G401 (cell line): ENCODE measurements around the gene TIAM1. TPM values are rescaled to one million over a fixed set of nuclear protein-coding genes. Genes with fewer than 3 reads are reported as not detected.

Experiments
- DNase-seq: peaks from one replicate; pipeline ENCODE4 v3.0.0-alpha.2; 2015; ENCODE audit warnings: low spot score
- in situ Hi-C: cut with HindIII; loops from 2 replicates; pipeline ENCODE4 v1.10.0; 2016; ENCODE audit warnings: low sequenced_read_pairs, mixed read lengths
- total RNA-seq: library from RNA; depleted of rRNA; stranded (reverse); fragments of >200 nt; shearing (Covaris generic); gene quantifications from 2 replicates; pipeline ENCODE4 v1.2.3, GENCODE V29; 2014

Gene TIAM1
- total RNA-seq, 1 experiment from 2014 or later = 0.03 TPM

GRCh38 chr21:31159808-31160207 is 184.3 kb downstream of the TIAM1 start:
- in situ Hi-C loops = no loop called here
- no peak for DNase-seq

DNA sequence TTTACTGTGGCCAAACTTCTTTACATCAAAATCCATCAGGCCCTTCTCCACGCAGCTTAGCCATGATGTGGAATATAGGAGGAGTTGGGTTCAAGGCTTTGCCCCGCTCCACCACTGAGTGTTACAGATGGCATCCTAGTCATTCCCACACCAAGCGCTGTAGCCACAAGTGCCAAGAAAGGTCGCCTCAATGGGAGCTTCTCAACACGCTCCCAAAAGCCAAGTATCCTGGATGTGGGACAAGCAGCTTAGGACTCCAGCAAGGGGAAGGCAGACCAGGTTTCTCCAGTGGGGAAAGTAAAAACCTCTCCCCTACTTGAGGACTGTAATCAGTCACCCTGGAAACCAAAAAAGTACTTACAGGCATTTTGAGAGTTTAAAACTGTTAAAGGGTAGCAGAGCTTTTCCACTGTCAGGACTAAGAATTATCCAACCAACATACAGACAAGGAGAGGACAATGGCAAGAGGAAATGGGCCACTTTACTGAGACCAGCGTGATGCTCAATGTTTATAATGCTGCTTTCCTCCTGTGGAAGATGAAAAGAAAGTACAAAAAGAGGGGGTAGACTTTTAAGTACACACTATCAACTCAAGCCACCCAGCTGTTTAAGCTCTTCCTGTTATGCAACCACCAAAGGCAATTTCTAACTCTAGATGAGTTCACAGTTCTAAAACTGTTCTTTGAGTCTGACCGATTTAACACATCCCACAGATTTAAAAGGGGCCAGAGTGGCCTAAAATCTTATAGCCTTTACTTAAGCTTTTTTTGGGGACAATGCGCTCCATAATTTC is 185.1 kb downstream of the TIAM1 start:
- DNase-seq = no peak
- in situ Hi-C loops = no loop called here

DNA sequence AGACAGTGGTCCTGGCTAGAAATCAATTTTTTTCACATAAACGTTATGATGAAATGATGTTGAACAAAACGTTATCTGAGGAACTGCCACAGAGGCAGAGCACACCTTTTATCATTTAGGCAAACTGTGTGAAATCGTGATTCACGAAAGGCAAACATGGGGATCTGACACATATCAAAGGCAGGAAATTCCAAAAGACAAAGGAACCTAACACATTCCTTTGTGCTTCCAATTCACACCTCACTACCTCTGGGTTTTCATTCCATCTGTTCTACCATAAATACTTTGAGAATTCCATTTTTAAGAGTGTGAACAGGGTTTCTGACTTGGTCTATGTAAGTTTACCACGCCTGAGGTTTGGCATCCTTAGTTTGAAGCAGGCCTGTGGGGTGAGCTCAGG is 186.3 kb downstream of the TIAM1 start:
- in situ Hi-C loops = no loop called here
- DNase-seq = no peak

GRCh38 chr21:31156662-31157061 is 187.4 kb downstream of the TIAM1 start:
- in situ Hi-C loops = no loop called here
- no peak for DNase-seq

DNA sequence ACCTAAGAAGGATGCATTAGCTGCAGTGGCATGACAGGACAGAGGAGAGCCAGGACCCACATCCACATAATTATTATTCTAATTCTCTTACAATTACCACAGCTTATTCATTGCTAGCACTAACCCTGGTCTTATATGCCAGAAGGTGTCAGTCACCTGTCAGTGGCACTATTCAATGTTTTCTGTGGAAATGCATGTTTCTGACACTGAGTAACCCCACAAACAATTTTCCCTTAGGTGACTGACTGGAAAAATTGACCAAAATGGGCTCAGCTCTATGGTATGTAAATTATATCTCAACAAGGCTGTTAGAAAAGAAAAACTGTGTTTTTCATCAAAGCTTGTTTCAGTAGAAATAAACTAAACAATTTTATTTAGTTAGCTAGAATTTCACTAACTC is 187.9 kb downstream of the TIAM1 start:
- in situ Hi-C loops = no loop called here
- DNase-seq = no peak

DNA sequence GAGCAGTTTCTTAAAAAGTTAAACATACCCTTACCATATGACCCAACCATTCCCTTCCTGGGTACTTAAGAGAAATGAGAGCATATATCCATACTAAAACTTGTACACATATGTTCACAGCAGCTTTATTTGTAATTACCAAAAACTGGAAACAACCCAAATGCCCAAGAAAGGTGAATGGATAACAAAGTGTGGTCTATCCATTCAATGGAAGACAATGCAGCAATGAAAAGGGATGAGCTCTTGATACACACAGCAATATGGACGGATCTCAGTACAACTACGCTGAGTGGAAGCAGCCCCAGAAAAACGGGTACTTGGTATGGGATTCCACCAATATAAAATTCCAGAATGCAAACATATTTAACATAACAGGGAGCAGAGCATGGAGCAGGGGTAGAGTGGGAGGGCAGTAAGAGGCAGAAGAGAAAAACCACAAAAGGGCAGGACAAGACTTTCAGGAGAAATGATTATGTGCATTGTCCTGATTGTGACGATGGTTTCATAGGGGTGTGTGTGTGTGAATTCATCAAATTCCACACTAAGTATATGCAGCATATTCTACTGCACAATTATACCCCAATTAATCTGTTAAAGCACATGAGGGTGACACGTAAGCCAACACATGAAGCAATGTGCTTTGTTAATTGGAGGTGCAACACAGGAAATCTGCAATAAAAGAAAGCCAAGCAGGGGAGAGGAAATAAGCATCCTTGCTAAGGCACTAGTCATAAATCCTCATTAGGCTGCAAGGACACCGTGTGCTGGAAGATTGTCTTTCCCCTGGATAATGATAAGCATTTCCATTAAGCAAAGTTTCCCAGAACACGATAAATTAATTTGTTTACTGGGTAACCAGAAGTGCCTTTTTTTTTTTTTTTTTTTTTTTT is 192.7 kb downstream of the TIAM1 start:
- in situ Hi-C loops = no loop called here
- no peak for DNase-seq

- DNase-seq = no peak
- in situ Hi-C loops = no loop called here
Observed at GRCh38 chr21:31145274-31145673, 198.8 kb downstream of the TIAM1 start.

DNA sequence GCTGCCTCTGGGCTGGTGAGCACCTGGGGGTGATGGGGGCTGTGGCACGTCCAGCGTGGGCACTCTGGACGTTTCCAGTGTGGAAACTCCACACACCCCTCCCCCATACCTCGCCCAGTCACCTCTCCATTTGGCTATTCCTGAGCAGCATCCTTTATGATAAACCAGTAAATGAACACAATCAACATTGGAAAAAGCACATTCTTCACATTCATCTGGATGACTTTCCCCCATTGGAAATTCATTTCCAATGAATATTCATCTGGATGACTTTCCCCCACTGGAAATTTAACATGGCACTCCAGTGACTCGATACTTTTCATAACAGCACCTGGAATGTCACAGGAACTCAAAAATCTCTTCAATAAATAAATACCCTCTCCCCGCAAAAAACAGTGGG is 201.0 kb downstream of the TIAM1 start:
- no peak for DNase-seq
- in situ Hi-C loops = no loop called here

DNA sequence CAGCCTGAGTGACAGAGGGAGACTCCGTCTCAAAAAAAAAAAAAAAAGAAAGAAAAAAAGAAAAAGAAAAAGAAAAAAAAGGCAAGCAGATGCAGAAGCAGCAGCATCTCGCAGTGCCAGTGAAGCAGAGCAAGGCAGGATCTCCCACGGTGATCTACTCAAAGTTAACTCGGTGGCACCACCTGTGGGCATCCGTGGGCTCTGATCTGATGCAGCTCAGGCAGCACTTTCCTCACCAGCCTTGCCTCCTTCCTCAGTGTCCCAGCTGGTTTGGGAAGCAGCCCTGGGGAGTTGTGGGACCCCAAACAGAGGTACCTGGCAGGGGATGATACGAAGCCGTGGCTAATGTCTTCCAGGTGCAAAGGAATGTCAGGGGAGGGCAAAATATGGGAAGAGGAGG is 201.5 kb downstream of the TIAM1 start:
- in situ Hi-C loops = no loop called here
- DNase-seq = peak; percentile 56

DNA sequence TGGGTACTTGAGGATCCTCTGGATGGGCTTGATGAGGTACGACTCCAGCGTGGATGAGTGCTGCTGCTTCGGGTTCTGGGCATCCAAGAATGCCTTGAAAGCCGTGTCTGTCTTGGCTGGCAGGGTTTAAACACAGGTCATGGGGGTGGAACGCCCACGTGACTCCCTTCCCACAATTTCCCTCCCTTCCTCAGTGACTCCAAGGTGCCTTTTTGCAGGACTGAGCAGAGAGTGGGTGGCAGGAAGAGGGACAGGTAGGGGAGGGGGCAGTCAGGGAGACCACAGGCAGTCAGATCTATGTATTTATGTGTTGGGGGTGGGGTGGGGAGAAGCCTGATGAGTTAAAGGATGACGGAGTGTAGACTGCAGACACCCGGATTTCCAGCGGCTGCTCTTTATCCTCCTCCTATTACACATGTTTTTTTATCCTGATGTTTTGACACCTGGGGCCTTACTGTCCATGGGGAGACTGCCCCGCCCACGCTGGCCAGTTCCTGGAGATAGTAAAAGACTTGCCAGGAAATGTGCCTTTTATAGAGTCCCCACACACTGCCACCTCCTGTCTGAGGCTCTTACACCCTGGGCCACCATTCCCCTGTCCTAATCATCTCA is 202.6 kb downstream of the TIAM1 start:
- DNase-seq = no peak
- in situ Hi-C loops = no loop called here

GRCh38 chr21:31140676-31141075 is 203.4 kb downstream of the TIAM1 start:
- no peak for DNase-seq
- in situ Hi-C loops = no loop called here

- DNase-seq = no peak
- in situ Hi-C loops = no loop called here
Observed at GRCh38 chr21:31140025-31140424, 204.0 kb downstream of the TIAM1 start.

- in situ Hi-C loops = no loop called here
- no peak for DNase-seq
Observed at GRCh38 chr21:31137960-31138359, 206.1 kb downstream of the TIAM1 start.

DNA sequence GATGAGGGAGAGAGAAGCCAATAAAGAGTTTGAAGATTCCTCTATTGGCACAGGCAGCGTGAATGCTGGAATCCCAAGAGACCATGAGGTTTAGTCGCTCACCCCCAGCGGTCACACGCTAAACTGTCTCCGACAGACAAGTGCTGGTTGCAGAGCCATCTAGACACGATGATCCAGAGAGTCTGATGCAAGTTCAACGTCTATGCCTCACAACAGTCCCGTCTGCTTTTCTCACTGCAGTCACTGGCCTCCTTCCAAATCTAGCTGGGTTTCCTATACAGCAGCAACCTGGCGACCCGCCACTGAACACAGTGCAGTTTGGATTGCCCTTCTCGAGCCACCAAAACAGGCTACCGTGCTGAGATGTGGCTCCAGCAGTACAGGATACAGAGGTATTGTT is 207.2 kb downstream of the TIAM1 start:
- peak; percentile 90 for DNase-seq
- in situ Hi-C loops = no loop called here

DNA sequence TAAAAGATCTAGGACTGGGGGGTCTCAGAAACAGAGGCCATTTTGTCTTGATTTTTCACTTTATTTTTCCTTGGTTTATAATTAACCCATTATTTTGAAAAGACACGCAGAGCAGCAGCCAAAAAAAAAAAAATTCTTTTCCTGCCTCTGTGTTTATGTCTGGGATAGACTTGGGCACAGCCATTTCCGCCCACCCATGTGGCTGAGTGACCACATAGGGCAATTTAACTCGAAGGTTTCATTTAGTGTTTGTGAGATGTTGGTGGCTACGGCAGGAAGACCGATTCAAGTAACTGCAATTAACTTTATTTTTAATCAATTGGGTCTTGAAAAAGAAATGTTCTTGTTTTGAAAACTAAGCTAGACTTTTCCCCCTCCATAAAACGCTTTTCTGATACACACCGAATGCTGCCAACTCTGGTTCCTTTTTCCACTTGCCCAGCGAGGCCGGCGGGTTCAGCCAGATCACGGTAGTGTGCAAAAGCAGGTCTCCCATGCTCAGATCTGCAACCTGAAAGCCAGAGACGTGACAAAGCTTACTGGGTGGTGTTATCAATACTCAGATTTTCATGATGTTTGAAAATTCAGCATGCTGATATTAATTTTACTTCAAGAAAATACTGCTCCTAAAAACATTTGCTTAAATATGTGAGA is 208.4 kb downstream of the TIAM1 start:
- in situ Hi-C loops = no loop called here

DNA sequence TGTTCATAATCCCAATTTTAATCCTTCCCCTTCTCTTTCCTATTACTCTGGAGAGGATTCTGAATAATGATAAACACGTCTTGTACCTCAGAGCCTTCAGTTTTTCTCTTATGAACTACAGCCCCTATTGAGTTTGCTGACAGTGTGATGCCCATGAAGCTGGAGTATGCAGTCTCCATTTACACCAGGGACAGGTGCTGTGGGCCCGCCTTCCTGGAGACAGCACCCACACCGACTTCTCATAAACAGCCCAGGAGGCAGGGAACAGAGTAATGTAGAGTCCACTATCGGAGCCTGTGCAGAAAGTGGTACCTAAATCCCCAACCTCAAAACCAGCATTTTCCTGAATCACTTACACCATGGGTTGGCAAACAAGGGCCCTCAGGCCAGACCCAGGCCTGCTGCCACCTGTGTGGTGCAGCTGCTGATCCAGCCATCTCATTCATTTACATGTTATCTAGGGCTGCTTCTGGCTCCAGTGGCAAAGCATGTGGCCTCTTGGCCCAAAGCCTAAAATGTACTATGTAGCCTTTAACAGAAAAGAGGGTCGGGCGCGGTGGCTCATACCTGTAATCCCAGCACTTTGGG is 210.7 kb downstream of the TIAM1 start:
- in situ Hi-C loops = no loop called here

More for the DNA sequence above, 208.4 kb downstream of the TIAM1 start:
- no peak for DNase-seq

GRCh38 chr21:31132574-31133242 is 211.4 kb downstream of the TIAM1 start:
- in situ Hi-C loops = no loop called here
- no peak for DNase-seq

More for the DNA sequence above, 210.7 kb downstream of the TIAM1 start:
- DNase-seq = no peak

DNA sequence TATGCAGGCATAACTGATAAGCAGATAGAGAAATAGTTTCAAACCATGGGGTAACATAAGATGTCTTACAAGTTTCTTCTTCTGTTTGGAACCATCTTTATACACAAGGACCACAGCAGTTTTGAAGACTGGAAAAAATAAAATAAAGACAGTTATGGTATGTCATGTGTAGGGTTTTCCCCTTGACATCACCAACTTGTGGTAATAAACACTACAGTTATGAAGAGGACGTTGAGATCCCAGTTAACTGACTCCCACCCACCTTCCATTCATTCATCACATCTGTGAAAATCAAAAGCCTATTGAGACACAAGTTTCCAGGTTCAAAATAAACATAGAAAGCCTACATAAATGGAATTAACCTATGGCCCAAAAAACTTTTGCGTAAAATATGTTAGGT is 213.2 kb downstream of the TIAM1 start:
- in situ Hi-C loops = no loop called here
- no peak for DNase-seq

- DNase-seq = no peak
- in situ Hi-C loops = no loop called here
Observed at GRCh38 chr21:31128234-31128633, 215.8 kb downstream of the TIAM1 start.
